IPS-NIHi11 (cell line): ENCODE results near the gene DMRTA1.
"Not testable (repeated sequence)": the region's sequence is repeated elsewhere in the genome, so short reads cannot be mapped to it uniquely, and the experiment has no call there.

Experiments
- DNase-seq: peaks from one replicate; pipeline ENCODE4 v3.0.0; 2012; ENCODE audit warnings: mixed read lengths, low spot score

Gene DMRTA1

DNA sequence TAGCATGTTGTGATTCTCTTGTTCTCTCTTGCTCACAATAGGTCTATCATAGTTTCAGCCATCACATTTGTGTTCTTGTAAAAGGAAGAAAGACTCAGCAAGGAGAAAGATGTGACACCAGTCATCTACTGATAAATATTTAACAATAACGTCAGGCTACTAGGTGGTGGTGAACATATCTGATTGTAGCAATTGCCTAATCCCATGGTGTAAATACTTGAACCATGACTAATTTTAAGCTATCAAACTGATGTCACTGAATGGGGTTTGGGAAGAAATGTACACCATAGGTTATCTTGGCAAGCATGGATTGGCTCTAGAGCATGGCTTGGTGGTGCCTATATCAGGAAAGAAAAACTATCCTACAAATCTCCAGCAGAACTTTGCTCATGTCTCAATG is 16.6 kb downstream of the DMRTA1 start:
- no peak for DNase-seq

DNA sequence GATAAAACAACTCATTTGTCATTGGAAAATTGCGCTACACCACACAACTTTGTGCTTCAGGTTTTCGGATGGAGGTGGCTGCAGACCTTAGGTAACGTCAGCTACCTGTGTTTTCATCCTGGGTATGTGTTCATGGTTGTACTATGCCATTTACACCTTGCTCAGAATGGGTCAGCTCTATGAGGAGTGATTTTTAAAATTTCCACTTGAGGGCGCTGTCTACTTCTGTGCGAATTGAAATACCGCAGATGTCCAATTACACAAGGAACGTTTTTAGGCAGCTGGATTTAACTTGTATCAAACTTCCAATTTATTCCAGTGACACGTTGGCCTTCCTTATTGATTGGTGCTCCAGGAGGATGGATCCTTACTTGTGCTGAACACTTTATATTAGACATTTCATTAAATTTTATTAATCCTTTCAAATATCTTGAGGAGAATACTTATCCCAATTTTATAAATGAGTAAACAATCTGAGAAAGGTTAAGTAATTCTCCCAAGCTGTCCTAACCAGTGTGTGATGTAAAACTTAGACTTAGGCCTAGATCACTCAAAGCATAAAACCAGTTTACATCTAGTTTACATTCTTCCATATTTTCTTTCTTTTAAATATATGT is 23.4 kb downstream of the DMRTA1 start:
- DNase-seq, result peak; percentile 63

DNA sequence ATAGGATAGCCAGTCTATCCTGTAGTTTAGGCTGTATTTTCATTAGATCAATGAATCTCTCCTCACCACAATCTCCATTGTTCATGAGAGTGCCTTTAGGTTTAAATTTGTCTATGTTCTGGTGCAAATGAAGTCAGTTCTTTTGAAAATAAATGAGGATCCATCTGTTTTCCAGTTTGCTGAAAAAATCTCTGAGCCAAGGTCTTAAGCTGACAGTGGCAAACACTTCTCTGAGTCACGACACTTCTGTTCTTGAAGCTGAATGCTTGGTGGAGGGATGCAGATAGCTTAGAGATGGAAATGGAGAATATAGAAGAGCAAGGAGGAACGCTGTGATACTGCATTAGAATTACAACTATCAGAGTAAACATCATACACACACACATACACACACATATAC is 34.9 kb downstream of the DMRTA1 start:
- DNase-seq, result no peak

DNA sequence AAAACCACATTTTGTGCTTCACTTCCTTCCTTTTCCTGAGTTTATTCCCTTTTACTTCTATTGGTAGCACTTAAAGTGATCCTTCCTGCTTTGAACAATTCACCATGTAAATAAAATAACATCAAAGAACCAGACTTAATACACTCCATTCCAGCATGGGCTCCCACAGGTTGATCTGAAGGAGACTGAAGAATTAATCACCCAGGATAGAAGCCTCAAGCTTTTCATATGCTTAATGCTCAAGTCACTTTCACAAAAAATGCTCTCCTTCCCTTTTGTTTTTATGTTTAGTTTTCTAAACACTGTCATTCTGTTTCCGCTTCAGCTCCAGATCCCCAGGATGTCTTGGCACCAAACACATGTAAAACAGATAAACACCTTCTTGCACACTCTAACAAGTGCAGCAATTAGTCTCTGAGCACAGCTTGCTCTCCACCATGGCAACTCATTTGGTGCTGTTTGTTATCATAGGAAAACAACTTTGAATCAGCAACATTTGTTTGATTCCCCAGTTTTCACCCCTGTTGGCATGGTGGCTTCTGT is 37.0 kb downstream of the DMRTA1 start:
- DNase-seq, result peak; percentile 39

DNA sequence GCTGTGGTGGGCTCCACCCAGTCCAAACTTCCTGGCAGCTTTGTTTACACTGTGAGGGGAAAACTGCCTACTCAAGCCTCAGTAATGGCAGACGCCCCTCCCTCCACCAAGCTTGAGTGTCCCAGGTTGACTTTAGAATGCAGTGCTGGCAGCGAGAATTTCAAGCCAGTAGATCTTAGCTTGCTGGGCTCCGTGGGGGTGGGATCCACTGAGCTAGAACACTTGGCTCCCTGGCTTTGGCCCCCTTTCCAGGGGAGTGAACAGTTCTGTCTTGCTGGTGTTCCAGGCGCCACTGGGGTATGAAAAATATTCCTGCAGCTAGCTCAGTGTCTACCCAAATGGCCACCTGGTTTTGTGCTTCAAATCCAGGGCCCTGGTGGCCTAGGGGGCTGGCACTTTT is 49.6 kb downstream of the DMRTA1 start:
- not testable (repeated sequence) for DNase-seq
